HFF-Myc (cell line): ENCODE data around the gene PRKG1.
"Not testable (repeated sequence)": the region's sequence is repeated elsewhere in the genome, so short reads cannot be mapped to it uniquely, and the experiment has no call there.

Experiments
- DNase-seq: peaks from one replicate; pipeline ENCODE4 v3.0.0-alpha.2; 2011; ENCODE audit warnings: low read depth; ENCODE audit errors: extremely low read depth
- H3K4me3 ChIP-seq: replicated peaks from 2 replicates; pipeline ENCODE4 v1.5.1; 2011; ENCODE audit warnings: low read depth, mild to moderate bottlenecking, control low read depth, low read length
- TF ChIP-seq, protein P1 (sequence below): IDR thresholded peaks from 2 replicates; pipeline ENCODE4 v1.5.1; 2012; ENCODE audit warnings: mild to moderate bottlenecking, low read depth, low read length, control low read depth; ENCODE audit errors: missing control alignments

The PRKG1 gene

DNA sequence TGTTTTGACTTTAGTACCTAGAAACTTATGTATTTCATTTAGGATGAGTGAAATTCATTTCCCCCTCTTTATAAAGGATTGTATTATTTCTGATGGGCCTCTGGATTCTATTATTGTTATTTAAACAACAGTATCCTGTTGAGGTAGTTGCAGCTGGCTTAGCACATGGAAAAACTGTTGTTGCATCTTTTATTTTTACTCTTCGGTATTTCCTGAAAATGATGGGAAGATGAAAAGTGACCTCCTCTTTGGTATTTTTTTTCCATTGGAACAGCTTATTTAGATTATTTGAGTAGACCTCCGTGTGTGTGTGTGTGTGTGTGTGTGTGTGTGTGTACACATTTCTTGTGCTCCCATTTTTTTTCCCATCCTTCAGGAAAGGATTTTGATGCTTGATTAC lies 129.8 kb downstream of the PRKG1 start:
- no peak overlapping the region for H3K4me3 ChIP-seq
- DNase-seq, result no peak

DNA sequence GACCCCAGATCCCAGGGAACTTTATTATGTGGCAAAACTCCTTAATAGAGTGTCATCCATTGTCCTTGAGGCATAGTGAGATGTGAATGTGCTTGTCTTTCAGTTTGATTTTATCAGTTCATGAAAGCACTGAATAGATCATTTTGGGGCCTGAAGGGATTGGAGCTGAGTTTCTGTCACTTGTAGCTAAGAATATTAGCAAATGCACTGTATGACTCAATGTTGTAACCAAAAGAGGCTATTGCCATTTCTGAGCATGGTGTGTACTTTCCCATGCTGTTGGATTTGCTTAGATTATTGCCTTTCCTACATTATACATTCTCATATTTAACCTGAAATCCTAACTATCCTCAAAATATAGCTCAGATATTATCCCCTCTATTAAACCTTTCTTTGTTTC lies 130.4 kb downstream of the PRKG1 start:
- TF ChIP-seq, protein P1, sequence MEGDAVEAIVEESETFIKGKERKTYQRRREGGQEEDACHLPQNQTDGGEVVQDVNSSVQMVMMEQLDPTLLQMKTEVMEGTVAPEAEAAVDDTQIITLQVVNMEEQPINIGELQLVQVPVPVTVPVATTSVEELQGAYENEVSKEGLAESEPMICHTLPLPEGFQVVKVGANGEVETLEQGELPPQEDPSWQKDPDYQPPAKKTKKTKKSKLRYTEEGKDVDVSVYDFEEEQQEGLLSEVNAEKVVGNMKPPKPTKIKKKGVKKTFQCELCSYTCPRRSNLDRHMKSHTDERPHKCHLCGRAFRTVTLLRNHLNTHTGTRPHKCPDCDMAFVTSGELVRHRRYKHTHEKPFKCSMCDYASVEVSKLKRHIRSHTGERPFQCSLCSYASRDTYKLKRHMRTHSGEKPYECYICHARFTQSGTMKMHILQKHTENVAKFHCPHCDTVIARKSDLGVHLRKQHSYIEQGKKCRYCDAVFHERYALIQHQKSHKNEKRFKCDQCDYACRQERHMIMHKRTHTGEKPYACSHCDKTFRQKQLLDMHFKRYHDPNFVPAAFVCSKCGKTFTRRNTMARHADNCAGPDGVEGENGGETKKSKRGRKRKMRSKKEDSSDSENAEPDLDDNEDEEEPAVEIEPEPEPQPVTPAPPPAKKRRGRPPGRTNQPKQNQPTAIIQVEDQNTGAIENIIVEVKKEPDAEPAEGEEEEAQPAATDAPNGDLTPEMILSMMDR, result no peak
- no peak for DNase-seq
- H3K4me3 ChIP-seq, result no peak overlapping the region

More for the DNA sequence above, 129.8 kb downstream of the PRKG1 start:
- TF ChIP-seq, protein P1, result no peak

DNA sequence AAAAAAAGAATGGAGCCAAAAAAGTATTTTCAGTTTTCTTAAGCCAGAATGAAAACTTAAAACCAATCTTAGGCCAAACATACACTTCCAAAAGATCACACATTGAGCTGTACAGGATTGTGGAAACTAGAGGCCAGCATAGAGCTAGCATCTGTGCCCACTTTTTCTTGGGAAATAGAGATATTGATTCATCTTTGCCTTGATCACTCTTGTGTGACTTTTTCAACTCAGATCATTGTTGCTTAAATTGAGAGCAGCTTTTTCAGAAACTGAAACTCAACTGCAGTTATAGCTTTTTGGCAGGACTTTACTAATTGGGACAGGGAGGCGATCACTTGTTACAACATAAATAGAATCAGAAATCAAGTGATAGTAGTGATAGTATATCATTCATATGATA lies 132.2 kb downstream of the PRKG1 start:
- no peak overlapping the region for H3K4me3 ChIP-seq
- no peak for DNase-seq
- TF ChIP-seq, protein P1, result no peak

DNA sequence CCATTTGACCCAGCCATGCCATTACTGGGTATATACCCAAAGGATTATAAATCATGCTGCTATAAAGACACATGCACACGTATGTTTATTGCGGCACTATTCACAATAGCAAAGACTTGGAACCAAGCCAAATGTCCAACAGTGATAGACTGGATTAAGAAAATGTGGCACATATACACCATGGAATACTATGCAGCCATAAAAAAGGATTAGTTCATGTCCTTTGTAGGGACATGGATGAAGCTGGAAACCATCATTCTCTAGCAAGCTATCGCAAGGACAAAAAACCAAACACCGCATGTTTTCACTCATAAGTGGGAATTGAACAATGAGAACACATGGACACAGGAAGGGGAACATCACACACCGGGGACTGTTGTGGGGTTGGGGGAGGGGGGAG lies 138.7 kb downstream of the PRKG1 start:
- not testable (repeated sequence) for H3K4me3 ChIP-seq, DNase-seq

DNA sequence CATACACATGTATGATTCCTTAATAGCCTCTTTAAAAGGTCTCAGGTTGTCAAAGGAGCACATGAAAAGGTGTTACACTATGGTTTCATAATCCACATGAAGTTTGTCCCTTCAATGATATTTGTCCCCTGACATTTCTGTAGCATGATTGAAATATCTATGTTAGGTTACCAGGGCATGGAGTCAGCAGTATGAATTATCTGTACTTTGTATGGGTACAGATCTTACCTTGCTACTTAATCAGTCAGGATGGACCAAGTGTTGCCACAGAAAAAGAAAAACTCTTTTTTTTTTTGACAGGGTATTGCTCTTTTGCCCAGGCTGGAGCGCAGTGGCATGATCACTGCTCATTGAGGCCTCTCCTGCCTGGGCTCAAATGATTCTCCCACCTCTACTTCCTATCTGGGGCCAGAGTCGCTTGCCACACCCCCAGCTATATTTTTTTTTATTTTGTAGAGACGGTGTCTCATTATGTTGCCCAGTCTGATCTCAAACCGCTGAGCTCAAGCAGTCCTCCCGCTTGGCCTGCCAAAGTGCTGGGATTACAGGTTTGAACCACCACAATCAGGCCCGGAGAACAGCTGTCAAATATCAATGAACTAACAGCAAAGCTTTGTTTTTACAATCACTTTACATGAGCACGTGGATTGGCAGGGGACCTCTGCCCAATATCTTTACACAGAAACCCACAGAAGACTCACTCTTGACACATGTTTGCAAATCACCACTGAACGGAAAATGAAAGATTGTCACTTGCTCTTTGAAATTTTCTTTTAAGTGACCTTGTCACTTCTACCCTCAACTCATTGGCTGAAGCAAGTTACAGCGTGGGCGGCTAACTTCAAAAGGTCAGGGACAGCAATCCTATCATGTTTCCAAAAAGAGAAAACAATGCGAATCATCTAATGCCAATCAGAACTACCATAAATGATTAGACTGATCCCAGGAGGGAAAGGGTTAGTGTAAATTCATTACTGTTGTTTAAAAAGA lies 140.2 kb downstream of the PRKG1 start:
- no peak overlapping the region for H3K4me3 ChIP-seq
- TF ChIP-seq, protein P1, result no peak
- DNase-seq, result no peak

DNA sequence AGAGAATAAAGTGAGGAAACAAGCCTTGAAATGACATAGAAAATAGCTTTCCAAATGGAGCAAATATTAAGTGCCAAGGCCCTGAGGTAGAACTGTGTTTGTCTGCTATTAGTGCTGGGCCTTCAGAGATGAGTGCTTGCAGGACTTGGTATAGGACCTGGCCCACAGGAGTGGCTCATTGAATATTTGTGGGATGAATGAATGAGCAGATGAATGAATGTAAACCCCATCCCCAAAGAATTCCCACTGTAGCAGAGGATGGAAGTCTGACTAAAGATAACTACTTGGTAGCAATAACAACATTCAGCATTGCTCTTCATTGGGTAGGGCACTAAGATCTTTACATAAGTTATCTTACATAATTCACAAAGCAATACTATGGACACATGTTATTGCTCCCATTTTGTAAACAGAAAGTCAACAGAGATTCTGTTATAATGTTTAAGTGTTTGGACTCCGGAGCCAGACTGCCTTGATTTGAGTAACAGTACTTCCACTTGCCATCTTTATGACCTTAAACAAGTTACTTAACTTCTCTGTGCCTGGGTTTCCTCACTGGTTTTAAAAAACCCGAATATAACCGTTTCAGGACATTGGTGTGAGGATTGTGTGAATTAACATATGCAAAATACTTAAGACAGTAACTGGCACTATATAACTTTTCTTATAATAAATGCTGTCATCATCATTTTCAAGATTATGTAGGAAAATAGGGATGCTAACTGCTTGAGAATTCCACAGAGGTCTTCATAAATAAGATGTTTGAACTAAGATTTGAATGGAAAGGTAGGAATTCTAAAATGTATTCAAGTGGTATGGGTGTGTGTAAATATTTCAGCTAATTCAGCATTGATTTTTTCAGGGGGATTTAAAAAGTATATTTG lies 141.9 kb downstream of the PRKG1 start:
- H3K4me3 ChIP-seq, result no peak overlapping the region
- TF ChIP-seq, protein P1, result no peak
- no peak for DNase-seq

DNA sequence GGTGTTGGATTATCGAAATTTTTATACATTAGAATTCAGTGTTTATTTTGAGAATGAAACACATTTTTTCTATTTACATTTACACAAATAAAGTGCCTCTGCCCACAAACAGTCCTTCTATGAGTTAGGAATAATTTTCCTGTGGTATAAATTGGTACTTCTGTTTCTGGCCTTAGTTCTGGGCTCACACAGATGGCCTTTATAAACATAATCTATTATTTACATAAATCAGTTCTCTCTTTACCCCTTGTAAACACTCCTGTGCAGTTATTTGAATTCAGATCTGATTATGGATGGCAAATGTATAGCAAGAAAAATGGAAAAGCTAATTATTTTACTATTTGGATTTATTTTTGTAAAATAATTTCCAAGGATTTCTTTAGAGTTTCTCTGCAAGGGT lies 143.2 kb downstream of the PRKG1 start:
- no peak overlapping the region for H3K4me3 ChIP-seq
- TF ChIP-seq, protein P1, result no peak
- no peak for DNase-seq
